Measurements from ENCODE around the gene E2F2. TPM values are rescaled to one million over a fixed set of nuclear protein-coding genes. Genes with fewer than 3 reads are reported as not detected.
A peak's percentile ranks its signal among the peaks of the same experiment; 100 is the strongest.

Gene E2F2
- total RNA-seq, 4 donors from 2014 or later, result 4.5 to 12.9 (median 8.4) TPM

GRCh38 chr1:23561813-23562100 is 30.7 kb upstream of the E2F2 start:
- 20% methylated on average over 2 of the region's 2 CpGs for WGBS
- Histone ChIP-seq H3K4me3 (peak overlapping the region; percentile 89), H3K36me3 (no peaks in the 10 kb centered on the region), H3K9me3 (no peaks in the 10 kb centered on the region), H3K27me3 (no peaks in the 10 kb centered on the region), H3K4me1 (peaks cover 75% of the 10 kb centered on the region), H3K27ac (peak overlapping the region; percentile 91)
- DNase-seq (ENCODE audit: low spot score in 2 of 2), result no peak
- TF ChIP-seq, protein P1, sequence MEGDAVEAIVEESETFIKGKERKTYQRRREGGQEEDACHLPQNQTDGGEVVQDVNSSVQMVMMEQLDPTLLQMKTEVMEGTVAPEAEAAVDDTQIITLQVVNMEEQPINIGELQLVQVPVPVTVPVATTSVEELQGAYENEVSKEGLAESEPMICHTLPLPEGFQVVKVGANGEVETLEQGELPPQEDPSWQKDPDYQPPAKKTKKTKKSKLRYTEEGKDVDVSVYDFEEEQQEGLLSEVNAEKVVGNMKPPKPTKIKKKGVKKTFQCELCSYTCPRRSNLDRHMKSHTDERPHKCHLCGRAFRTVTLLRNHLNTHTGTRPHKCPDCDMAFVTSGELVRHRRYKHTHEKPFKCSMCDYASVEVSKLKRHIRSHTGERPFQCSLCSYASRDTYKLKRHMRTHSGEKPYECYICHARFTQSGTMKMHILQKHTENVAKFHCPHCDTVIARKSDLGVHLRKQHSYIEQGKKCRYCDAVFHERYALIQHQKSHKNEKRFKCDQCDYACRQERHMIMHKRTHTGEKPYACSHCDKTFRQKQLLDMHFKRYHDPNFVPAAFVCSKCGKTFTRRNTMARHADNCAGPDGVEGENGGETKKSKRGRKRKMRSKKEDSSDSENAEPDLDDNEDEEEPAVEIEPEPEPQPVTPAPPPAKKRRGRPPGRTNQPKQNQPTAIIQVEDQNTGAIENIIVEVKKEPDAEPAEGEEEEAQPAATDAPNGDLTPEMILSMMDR (IDR thresholded peaks at IDR 0.05), result no peak
- TF ChIP-seq POLR2AphosphoS5 (IDR thresholded peaks at IDR 0.05) (no peak), EP300 (IDR thresholded peaks at IDR 0.05) (no peak), POLR2A (IDR thresholded peaks at IDR 0.05) (no peak)

DNA sequence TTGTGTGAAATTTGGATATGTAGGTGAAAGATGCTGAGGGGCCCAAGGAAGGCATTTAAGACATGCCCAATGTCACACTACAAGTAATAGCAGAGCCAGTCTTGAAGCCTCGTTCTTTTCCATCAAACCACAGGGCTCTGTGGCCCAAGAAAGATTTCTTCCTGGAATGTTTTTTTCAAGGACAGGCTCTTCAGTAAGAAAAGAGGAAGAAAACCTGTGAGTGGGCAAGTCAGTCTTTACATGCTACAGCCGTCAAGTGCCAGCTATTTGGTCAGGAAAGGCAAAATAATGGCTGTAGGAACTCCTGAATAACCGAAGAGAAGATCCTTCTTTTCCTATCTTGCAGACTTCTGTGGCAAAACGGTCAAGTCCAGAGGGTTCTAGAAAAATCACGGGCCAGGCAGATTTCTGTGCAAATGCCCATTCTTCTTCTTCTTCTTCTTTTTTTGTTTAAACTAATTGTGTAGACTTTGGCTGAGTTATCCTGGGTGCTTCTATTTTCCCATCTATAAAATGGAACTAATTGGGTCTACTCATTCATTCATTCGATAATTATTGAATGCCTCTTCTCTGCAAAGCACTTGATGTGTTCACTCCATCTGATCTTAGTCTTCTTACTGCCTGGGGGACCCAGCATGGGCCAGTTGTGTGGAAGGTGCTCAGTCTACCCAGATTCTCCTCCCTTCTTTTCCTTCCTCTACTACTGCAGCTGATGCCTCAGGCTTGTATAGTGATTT is 30.2 kb upstream of the E2F2 start:
- no peak for DNase-seq (ENCODE audit: low spot score in 2 of 2)
- H3K27me3 ChIP-seq, result no peaks in the 10 kb centered on the region
- H3K4me3 ChIP-seq, result peak overlapping the region; percentile 89
- H3K36me3 ChIP-seq, result no peaks in the 10 kb centered on the region
- peak overlapping the region; percentile 91 for H3K27ac ChIP-seq
- no peak for TF ChIP-seq POLR2AphosphoS5 (IDR thresholded peaks at IDR 0.05)
- TF ChIP-seq POLR2A (IDR thresholded peaks at IDR 0.05), result no peak
- no peak for TF ChIP-seq EP300 (IDR thresholded peaks at IDR 0.05)
- TF ChIP-seq, protein P1 (IDR thresholded peaks at IDR 0.05), result no peak
- H3K9me3 ChIP-seq, result no peaks in the 10 kb centered on the region
- H3K4me1 ChIP-seq, result peaks cover 80% of the 10 kb centered on the region
- 45% methylated on average over 6 of the region's 6 CpGs for WGBS

DNA sequence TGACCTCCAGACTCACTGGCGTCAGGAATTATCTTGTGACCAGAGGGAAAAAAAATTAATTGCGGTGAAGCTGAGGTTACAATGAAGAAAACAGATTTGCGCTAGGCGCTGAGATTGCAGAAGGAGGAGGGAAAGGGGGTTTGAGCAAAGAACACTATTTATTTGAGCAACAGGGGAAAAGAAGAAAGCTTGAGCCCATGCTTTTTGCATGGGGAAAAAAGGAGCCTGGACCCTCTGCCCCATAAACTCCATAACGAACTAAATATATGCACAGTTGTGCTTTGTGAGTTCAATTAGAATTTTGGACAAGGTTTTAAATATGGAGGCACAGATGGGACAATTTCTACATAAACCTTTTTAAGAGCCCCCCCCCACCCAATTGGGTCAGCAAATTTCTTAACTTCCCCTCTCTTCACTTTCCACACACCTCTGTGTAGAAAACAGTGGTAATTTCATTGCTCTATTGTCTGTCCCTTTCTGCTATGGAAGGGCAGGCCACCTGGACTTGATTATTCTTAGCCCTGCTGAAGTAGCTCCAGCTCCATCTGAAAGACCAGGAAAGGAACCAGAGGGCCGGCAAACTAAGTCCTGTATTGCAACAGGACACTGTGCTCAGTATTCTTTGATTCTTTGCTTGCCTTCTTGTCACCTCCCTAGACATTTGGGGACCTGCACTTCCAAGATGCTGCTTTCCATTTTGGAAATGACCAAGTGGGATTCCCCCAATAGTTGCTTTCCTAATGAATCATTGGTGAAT is 29.1 kb upstream of the E2F2 start:
- no peaks in the 10 kb centered on the region for H3K9me3 ChIP-seq
- TF ChIP-seq, protein P1 (IDR thresholded peaks at IDR 0.05), result no peak
- peak in 1 of 3 donors; percentile 10 for TF ChIP-seq POLR2AphosphoS5 (IDR thresholded peaks at IDR 0.05)
- peak in 1 of 2 donors; percentile 69 for DNase-seq (ENCODE audit: low spot score in 2 of 2)
- peaks cover 91% of the 10 kb centered on the region for H3K4me1 ChIP-seq
- H3K27me3 ChIP-seq, result no peaks in the 10 kb centered on the region
- WGBS, result 10% methylated on average over 6 of the region's 6 CpGs
- H3K27ac ChIP-seq, result peak overlapping the region; percentile 91
- H3K36me3 ChIP-seq, result no peaks in the 10 kb centered on the region
- peak overlapping the region; percentile 89 for H3K4me3 ChIP-seq

- peak within 1 kb of the TSS; percentile 91 for H3K27ac ChIP-seq
- WGBS, result 0% methylated on average over 32 of the region's 57 CpGs
- DNase-seq (ENCODE audit: low spot score in 2 of 2), result peak; percentile 98 to 99
- TF ChIP-seq POLR2A (IDR thresholded peaks at IDR 0.05), result peak; percentile 53 to 95
- TF ChIP-seq EP300 (IDR thresholded peaks at IDR 0.05), result no peak
- TF ChIP-seq POLR2AphosphoS5 (IDR thresholded peaks at IDR 0.05), result peak in 2 of 3 donors; percentile 56 to 92
- TF ChIP-seq, protein P1 (IDR thresholded peaks at IDR 0.05), result no peak
- H3K9me3 ChIP-seq, result no peaks in the 10 kb centered on the region
- peaks cover 89% of the 10 kb centered on the region for H3K4me1 ChIP-seq
- H3K36me3 ChIP-seq, result no peaks in the 10 kb centered on the region
- H3K27me3 ChIP-seq, result no peaks in the 10 kb centered on the region
- H3K4me3 ChIP-seq, result peak within 1 kb of the TSS; percentile 89
These were observed 28.3 kb upstream of the E2F2 start, which contains the start of gene ID3 for GRCh38 chr1:23559136-23559984. Gene ID3, minus strand, starts transcription at chr1:23559501. Its CDS starts 75 bp downstream, at chr1:23559426.

GRCh38 chr1:23558872-23559135 is 27.8 kb upstream of the E2F2 start:
- H3K27me3 ChIP-seq, result no peaks in the 10 kb centered on the region
- DNase-seq (ENCODE audit: low spot score in 2 of 2), result no peak
- no peaks in the 10 kb centered on the region for H3K36me3 ChIP-seq
- 0% methylated on average over 7 of the region's 14 CpGs for WGBS
- H3K27ac ChIP-seq, result peak overlapping the region; percentile 91
- H3K9me3 ChIP-seq, result no peaks in the 10 kb centered on the region
- H3K4me1 ChIP-seq, result peaks cover 91% of the 10 kb centered on the region
- peak overlapping the region; percentile 89 for H3K4me3 ChIP-seq
- no peak for TF ChIP-seq EP300 (IDR thresholded peaks at IDR 0.05)
- TF ChIP-seq POLR2A (IDR thresholded peaks at IDR 0.05), result no peak
- TF ChIP-seq, protein P1 (IDR thresholded peaks at IDR 0.05), result no peak
- TF ChIP-seq POLR2AphosphoS5 (IDR thresholded peaks at IDR 0.05), result no peak
